ENCODE results near the gene EMP2.
"Not testable (repeated sequence)": the region's sequence is repeated elsewhere in the genome, so short reads cannot be mapped to it uniquely, and the experiment has no call there.

Gene EMP2

GRCh38 chr16:10579965-10580882, at the start of gene EMP2:
TSS of gene EMP2 (minus strand) at chr16:10580598. CDS start at chr16:10547617, 32,981 bp downstream.
- peak; percentile 33 for DNase-seq

GRCh38 chr16:10629592-10629963, 49.2 kb upstream of the EMP2 start:
- no peak for DNase-seq

- no peak for DNase-seq
Observed at GRCh38 chr16:10625595-10626357, 45.4 kb upstream of the EMP2 start.

GRCh38 chr16:10624527-10624926, 44.1 kb upstream of the EMP2 start:
- no peak for DNase-seq

GRCh38 chr16:10623059-10623458, 42.7 kb upstream of the EMP2 start:
- no peak for DNase-seq

- no peak for DNase-seq
Observed at GRCh38 chr16:10622036-10622921, 41.9 kb upstream of the EMP2 start.

GRCh38 chr16:10621216-10621949, 41.0 kb upstream of the EMP2 start:
- not testable (repeated sequence) for DNase-seq

GRCh38 chr16:10620120-10620519, 39.7 kb upstream of the EMP2 start:
- DNase-seq, result no peak

- peak; percentile 27 for DNase-seq
Observed at GRCh38 chr16:10619271-10619849, 39.0 kb upstream of the EMP2 start.

GRCh38 chr16:10618710-10619209, 38.4 kb upstream of the EMP2 start:
- no peak for DNase-seq

GRCh38 chr16:10617662-10618420, 37.4 kb upstream of the EMP2 start:
- no peak for DNase-seq

- DNase-seq, result no peak
Observed at GRCh38 chr16:10616756-10617640, 36.6 kb upstream of the EMP2 start.

GRCh38 chr16:10616419-10616755, 36.0 kb upstream of the EMP2 start:
- no peak for DNase-seq

- DNase-seq, result no peak
Observed at GRCh38 chr16:10614685-10615084, 34.3 kb upstream of the EMP2 start.

- no peak for DNase-seq
Observed at GRCh38 chr16:10613785-10614485, 33.5 kb upstream of the EMP2 start.

- DNase-seq, result no peak
Observed at GRCh38 chr16:10612649-10613179, 32.3 kb upstream of the EMP2 start.

GRCh38 chr16:10611825-10612342, 31.5 kb upstream of the EMP2 start:
- no peak for DNase-seq

- DNase-seq, result no peak
Observed at GRCh38 chr16:10610499-10611184, 30.2 kb upstream of the EMP2 start.

Data from NCI-H69 (cell line).